Liver (tissue), 9 donors: ENCODE results near the gene SH2D3A. TPM values are rescaled to one million over a fixed set of nuclear protein-coding genes. Genes with fewer than 3 reads are reported as not detected.

Source experiments
- DNase-seq: peaks from one replicate; pipeline ENCODE4 v3.0.0-alpha.2; 2017; ENCODE audit warnings: low spot score
- H3K27ac ChIP-seq, 2 donors: one replicate each; pipeline ENCODE4 v1.7.0; 2013; ENCODE audit warnings: inconsistent platforms in 2 of 2, low read length in 2 of 2, control low read depth in 1 of 2, low read depth in 1 of 2, mild to moderate bottlenecking in 1 of 2
- H3K27me3 ChIP-seq, 4 donors: one replicate each; pipeline versions ENCODE4 v1.6.1 to v1.7.0; 2013; ENCODE audit warnings: low read length in 3 of 4, inconsistent platforms in 1 of 4, mild to moderate bottlenecking in 1 of 4, moderate library complexity in 1 of 4; ENCODE audit not compliant: control insufficient read depth in 4 of 4, insufficient read depth in 4 of 4
- H3K36me3 ChIP-seq, 4 donors: one replicate each; pipeline versions ENCODE4 v1.6.1 to v1.7.0; 2013; ENCODE audit warnings: low read length in 3 of 4, mild to moderate bottlenecking in 3 of 4, low read depth in 1 of 4, moderate library complexity in 1 of 4; ENCODE audit not compliant: control insufficient read depth in 4 of 4, insufficient read depth in 3 of 4
- H3K4me1 ChIP-seq, 4 donors: one replicate each; pipeline versions ENCODE4 v1.6.1 to v1.7.0; 2013; ENCODE audit warnings: low read length in 3 of 4, mild to moderate bottlenecking in 3 of 4, moderate library complexity in 1 of 4; ENCODE audit not compliant: control insufficient read depth in 4 of 4, insufficient read depth in 4 of 4
- H3K4me3 ChIP-seq, 3 donors: one replicate each; pipeline versions ENCODE4 v1.6.1 to v1.7.0; 2013; ENCODE audit warnings: low read length in 3 of 3, control low read depth in 1 of 3, low read depth in 1 of 3, mild to moderate bottlenecking in 1 of 3
- H3K9ac ChIP-seq, 2 donors: one replicate each; pipeline ENCODE4 v1.7.0; 2013; ENCODE audit warnings: low read length in 2 of 2, mild to moderate bottlenecking in 2 of 2, moderate library complexity in 2 of 2, control low read depth in 1 of 2, low read depth in 1 of 2
- H3K9me3 ChIP-seq, 4 donors: one replicate each; pipeline versions ENCODE4 v1.6.1 to v1.7.0; 2013; ENCODE audit warnings: low read length in 3 of 4; ENCODE audit not compliant: control insufficient read depth in 4 of 4
- EGR1 ChIP-seq, 2 donors: IDR thresholded peaks; 2 replicates each; pipeline ENCODE4 v1.6.1; 2016 to 2018; ENCODE audit warnings: antibody characterized with exemption in 2 of 2, low read depth in 2 of 2
- FOXA1 ChIP-seq: IDR thresholded peaks from 2 replicates; pipeline ENCODE4 v1.6.1; 2016; ENCODE audit warnings: antibody characterized with exemption
- FOXA2 ChIP-seq: IDR thresholded peaks from 2 replicates; pipeline ENCODE4 v1.6.1; 2016; ENCODE audit warnings: antibody characterized with exemption
- GABPA ChIP-seq, 2 donors: IDR thresholded peaks in 1 of 2; conservative IDR thresholded peaks in 1 of 2; 2 replicates each; pipeline ENCODE4 v1.6.1; 2016; ENCODE audit warnings: antibody characterized with exemption in 2 of 2, mild to moderate bottlenecking in 1 of 2, moderate library complexity in 1 of 2
- HNF4A ChIP-seq, 2 donors: conservative IDR thresholded peaks; 2 replicates each; pipeline ENCODE4 v1.6.1; 2016; ENCODE audit warnings: antibody characterized with exemption in 2 of 2, mild to moderate bottlenecking in 2 of 2
- HNF4G ChIP-seq: IDR thresholded peaks from 2 replicates; pipeline ENCODE4 v1.6.1; 2016; ENCODE audit warnings: antibody characterized with exemption
- JUND ChIP-seq, 2 donors: IDR thresholded peaks; 2 replicates each; pipeline ENCODE4 v1.6.1; 2016; ENCODE audit warnings: antibody characterized with exemption in 2 of 2
- NR2F2 ChIP-seq: IDR thresholded peaks from 2 replicates; pipeline ENCODE4 v1.6.1; 2016; ENCODE audit warnings: antibody characterized with exemption
- RAD21 ChIP-seq, 2 donors: IDR thresholded peaks; 2 replicates each; pipeline ENCODE4 v1.6.1; 2016; ENCODE audit warnings: antibody characterized with exemption in 2 of 2, mild to moderate bottlenecking in 2 of 2
- RXRA ChIP-seq, 2 donors: IDR thresholded peaks; 2 replicates each; pipeline ENCODE4 v1.6.1; 2017 to 2018; ENCODE audit warnings: antibody characterized with exemption in 2 of 2, mild to moderate bottlenecking in 1 of 2
- SP1 ChIP-seq: IDR thresholded peaks from 2 replicates; pipeline ENCODE4 v1.6.1; 2018; ENCODE audit warnings: antibody characterized with exemption, mild to moderate bottlenecking
- TAF1 ChIP-seq: conservative IDR thresholded peaks from 2 replicates; pipeline ENCODE4 v1.6.1; 2016; ENCODE audit warnings: antibody characterized with exemption, mild to moderate bottlenecking
- WGBS: extraction: QIAGEN DNeasy Blood & Tissue Kit; methylation state at CpG from one replicate; pipeline ENCODE4 v1.1.7; 2013; 5-methylcytosine and 5-hydroxymethylcytosine counted together
- polyA plus RNA-seq, 2 donors: library from polyadenylated mRNA; stranded (reverse) in 1 of 2; unstranded in 1 of 2; fragments of 200-250 nt in 1 of 2; fragments of >200 nt in 1 of 2; fragmentation: Nextera tagmentation in 1 of 2; extraction: Ambion mirVana in 1 of 2; gene quantifications; one replicate each; pipeline versions ENCODE4 v1.2.1 to v1.2.3, GENCODE V29; 2013 to 2015
- total RNA-seq, 2 donors: library from RNA; depleted of rRNA; stranded (reverse); fragments of >200 nt; gene quantifications; one replicate each; pipeline ENCODE4 v1.2.3, GENCODE V29; 2014
- TF ChIP-seq, protein P1 (sequence below): IDR thresholded peaks from 2 replicates; pipeline ENCODE4 v1.6.1; 2016; ENCODE audit warnings: antibody characterized with exemption
- TF ChIP-seq, protein P2 (sequence below): fragments of 150-350 bp; IDR thresholded peaks from 2 replicates; pipeline ENCODE4 v1.5.1; 2017; ENCODE audit warnings: improper control_type of control experiment, low read depth, low read length; ENCODE audit not compliant: missing input control
- TF ChIP-seq, protein P3 (sequence below): IDR thresholded peaks from 2 replicates; pipeline ENCODE4 v1.6.1; 2016; ENCODE audit warnings: antibody characterized with exemption
- donor health status: healthy.
- donor health status: healthy.
- donor health status: healthy.
- donor health status: healthy.
- donor health status: healthy.

Gene SH2D3A
- total and polyA plus RNA-seq, 4 donors = 0.23 to 1.0 (median 0.77) TPM

DNA sequence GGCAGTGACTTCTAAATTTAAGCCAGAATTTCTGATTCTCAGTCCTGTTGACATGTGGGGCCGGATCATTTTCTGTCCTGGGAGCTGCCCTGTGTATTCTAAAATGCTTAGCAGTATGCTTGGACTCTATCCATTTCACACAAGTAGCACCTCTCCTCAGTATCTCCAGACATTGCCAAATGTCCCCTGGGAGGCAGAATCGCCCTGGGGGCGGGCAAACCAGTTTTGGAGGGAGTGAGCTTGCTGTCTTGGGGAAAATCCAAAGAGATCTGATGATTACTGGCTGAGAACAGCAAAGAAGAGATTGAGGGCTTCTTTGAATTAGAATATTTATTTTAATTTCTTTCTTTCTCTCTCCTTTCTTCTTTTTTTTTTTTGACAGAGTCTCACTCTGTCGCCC lies 21.7 kb upstream of the SH2D3A start:
- TF ChIP-seq HNF4G (no peak), NR2F2 (no peak), EGR1 (IDR thresholded peaks at IDR 0.05; ENCODE audit: low read depth in 2 of 2) (no peak), RAD21 (IDR thresholded peaks at IDR 0.05) (no peak), GABPA (IDR thresholded peaks at IDR 0.05 in 1 of 2, conservative IDR thresholded peaks at IDR 0.05 in 1 of 2) (no peak), JUND (IDR thresholded peaks at IDR 0.05) (no peak), HNF4A (conservative IDR thresholded peaks at IDR 0.05) (no peak), SP1 (no peak), FOXA2 (no peak), TAF1 (no peak)
- TF ChIP-seq, protein P1, sequence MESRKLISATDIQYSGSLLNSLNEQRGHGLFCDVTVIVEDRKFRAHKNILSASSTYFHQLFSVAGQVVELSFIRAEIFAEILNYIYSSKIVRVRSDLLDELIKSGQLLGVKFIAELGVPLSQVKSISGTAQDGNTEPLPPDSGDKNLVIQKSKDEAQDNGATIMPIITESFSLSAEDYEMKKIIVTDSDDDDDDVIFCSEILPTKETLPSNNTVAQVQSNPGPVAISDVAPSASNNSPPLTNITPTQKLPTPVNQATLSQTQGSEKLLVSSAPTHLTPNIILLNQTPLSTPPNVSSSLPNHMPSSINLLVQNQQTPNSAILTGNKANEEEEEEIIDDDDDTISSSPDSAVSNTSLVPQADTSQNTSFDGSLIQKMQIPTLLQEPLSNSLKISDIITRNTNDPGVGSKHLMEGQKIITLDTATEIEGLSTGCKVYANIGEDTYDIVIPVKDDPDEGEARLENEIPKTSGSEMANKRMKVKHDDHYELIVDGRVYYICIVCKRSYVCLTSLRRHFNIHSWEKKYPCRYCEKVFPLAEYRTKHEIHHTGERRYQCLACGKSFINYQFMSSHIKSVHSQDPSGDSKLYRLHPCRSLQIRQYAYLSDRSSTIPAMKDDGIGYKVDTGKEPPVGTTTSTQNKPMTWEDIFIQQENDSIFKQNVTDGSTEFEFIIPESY = no peak
- TF ChIP-seq, protein P2, sequence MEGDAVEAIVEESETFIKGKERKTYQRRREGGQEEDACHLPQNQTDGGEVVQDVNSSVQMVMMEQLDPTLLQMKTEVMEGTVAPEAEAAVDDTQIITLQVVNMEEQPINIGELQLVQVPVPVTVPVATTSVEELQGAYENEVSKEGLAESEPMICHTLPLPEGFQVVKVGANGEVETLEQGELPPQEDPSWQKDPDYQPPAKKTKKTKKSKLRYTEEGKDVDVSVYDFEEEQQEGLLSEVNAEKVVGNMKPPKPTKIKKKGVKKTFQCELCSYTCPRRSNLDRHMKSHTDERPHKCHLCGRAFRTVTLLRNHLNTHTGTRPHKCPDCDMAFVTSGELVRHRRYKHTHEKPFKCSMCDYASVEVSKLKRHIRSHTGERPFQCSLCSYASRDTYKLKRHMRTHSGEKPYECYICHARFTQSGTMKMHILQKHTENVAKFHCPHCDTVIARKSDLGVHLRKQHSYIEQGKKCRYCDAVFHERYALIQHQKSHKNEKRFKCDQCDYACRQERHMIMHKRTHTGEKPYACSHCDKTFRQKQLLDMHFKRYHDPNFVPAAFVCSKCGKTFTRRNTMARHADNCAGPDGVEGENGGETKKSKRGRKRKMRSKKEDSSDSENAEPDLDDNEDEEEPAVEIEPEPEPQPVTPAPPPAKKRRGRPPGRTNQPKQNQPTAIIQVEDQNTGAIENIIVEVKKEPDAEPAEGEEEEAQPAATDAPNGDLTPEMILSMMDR = no peak
- TF ChIP-seq, protein P3, sequence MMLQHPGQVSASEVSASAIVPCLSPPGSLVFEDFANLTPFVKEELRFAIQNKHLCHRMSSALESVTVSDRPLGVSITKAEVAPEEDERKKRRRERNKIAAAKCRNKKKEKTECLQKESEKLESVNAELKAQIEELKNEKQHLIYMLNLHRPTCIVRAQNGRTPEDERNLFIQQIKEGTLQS = no peak
- H3K9ac ChIP-seq = no peak overlapping the region
- H3K27me3 ChIP-seq = peaks cover 0 to 2% (median 0%) of the 10 kb centered on the region in 4 donors
- no peak overlapping the region for H3K4me3 ChIP-seq
- H3K9me3 ChIP-seq = no peaks in the 10 kb centered on the region
- no peak for DNase-seq
- H3K36me3 ChIP-seq = no peaks in the 10 kb centered on the region
- H3K27ac ChIP-seq = no peak overlapping the region
- no peaks in the 10 kb centered on the region for H3K4me1 ChIP-seq
- WGBS = 80% methylated on average over 4 of the region's 4 CpGs

DNA sequence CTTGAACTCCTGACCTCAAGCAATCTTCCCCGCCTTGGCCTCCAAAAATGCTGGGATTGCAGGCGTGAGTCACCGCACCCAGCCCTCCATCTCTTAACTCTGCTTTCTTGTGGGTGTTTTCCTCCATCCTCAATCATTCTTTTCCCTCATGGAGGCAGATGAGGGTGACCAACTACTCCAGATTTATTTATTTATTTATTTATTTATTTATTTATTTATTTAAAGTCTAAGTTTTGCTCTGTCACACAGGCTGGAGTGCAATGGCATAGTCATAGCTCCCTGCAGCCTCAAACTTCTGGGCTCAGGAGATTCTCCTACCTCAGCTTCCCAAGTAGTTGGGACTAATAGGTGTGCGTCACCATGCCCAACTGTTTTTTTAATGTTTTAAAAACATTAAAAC lies 20.2 kb upstream of the SH2D3A start:
- Histone ChIP-seq H3K4me3 (no peak overlapping the region), H3K9me3 (no peaks in the 10 kb centered on the region), H3K27me3 (peaks cover 0 to 2% (median 0%) of the 10 kb centered on the region in 4 donors), H3K4me1 (no peaks in the 10 kb centered on the region), H3K9ac (no peak overlapping the region), H3K27ac (no peak overlapping the region), H3K36me3 (no peaks in the 10 kb centered on the region)
- TF ChIP-seq RAD21 (IDR thresholded peaks at IDR 0.05) (no peak), RXRA (IDR thresholded peaks at IDR 0.05) (no peak), HNF4G (no peak), EGR1 (IDR thresholded peaks at IDR 0.05; ENCODE audit: low read depth in 2 of 2) (no peak), FOXA1 (no peak), JUND (IDR thresholded peaks at IDR 0.05) (no peak), SP1 (no peak), NR2F2 (no peak), GABPA (IDR thresholded peaks at IDR 0.05 in 1 of 2, conservative IDR thresholded peaks at IDR 0.05 in 1 of 2) (no peak), FOXA2 (no peak)
- TF ChIP-seq, protein P2 = no peak
- TF ChIP-seq, protein P3 = no peak
- WGBS = 77% methylated on average over 4 of the region's 4 CpGs
- no peak for DNase-seq
